Testis (tissue), 3 donors: ENCODE results near the gene PPFIBP2. TPM values are rescaled to one million over a fixed set of nuclear protein-coding genes. Genes with fewer than 3 reads are reported as not detected.

Experiments
- DNase-seq: peaks from one replicate; pipeline ENCODE4 v3.0.0-alpha.2; 2019
- H3K27ac ChIP-seq, 2 donors: fragments of 200-600 bp; sonication (generic); one replicate each; pipeline ENCODE4 v1.5.1; 2019
- H3K27me3 ChIP-seq: fragments of 200-600 bp; sonication (generic); one replicate; pipeline ENCODE4 v1.5.1; 2019
- H3K36me3 ChIP-seq: fragments of 200-600 bp; sonication (generic); one replicate; pipeline ENCODE4 v1.5.1; 2017; ENCODE audit warnings: low read depth; ENCODE audit errors: missing control alignments
- H3K4me1 ChIP-seq: fragments of 200-600 bp; sonication (generic); one replicate; pipeline ENCODE4 v1.5.1; 2019
- H3K4me3 ChIP-seq, 2 donors: fragments of 200-600 bp; sonication (generic); one replicate each; pipeline ENCODE4 v1.5.1; 2017 to 2019
- H3K9me3 ChIP-seq: fragments of 200-600 bp; sonication (generic); one replicate; pipeline ENCODE4 v1.5.1; 2017
- CTCF ChIP-seq, 3 experiments: fragments of 450-650 bp in 2 of 3; fragments of 200-600 bp in 1 of 3; sonication (generic) in 1 of 3; IDR thresholded peaks; one replicate each; pipeline ENCODE4 v1.5.1; 2016 to 2019; ENCODE audit warnings: antibody characterized with exemption in 3 of 3, mild to moderate bottlenecking in 2 of 3, moderate library complexity in 1 of 3
- POLR2A ChIP-seq: fragments of 450-650 bp; IDR thresholded peaks from one replicate; pipeline ENCODE4 v1.6.1; 2017; ENCODE audit warnings: antibody characterized with exemption, mild to moderate bottlenecking, moderate library complexity
- WGBS, 2 donors: methylation state at CpG; one replicate each; pipeline ENCODE4 v1.1.5; 2018; 5-methylcytosine and 5-hydroxymethylcytosine counted together
- intact Hi-C: fragments of 100-400 bp; cut with DNase I; formaldehyde crosslinking; loops from one replicate; pipeline ENCODE4 v1.15.1; 2023; ENCODE audit warnings: low total_unique reads
- polyA plus RNA-seq: library from polyadenylated mRNA; stranded (reverse); fragments of 350-450 nt; fragmentation: Illumina TruSeq; extraction: RNeasy Lipid Tissue Mini Kit (QIAGEN cat#74804); gene quantifications from one replicate; pipeline ENCODE4 v1.2.3, GENCODE V29; 2014; ENCODE audit warnings: low read depth, low replicate concordance; ENCODE audit not compliant: insufficient read depth
- total RNA-seq, 2 donors: library from RNA; depleted of rRNA; stranded (reverse); fragments of >200 nt; gene quantifications; one replicate each; pipeline ENCODE4 v1.2.3, GENCODE V29; 2016

PPFIBP2 gene
- total and polyA plus RNA-seq, 3 donors from 2014 or later = 70.5 to 105 (median 104) TPM

GRCh38 chr11:7590529-7590928, 76.7 kb downstream of the PPFIBP2 start:
- no peaks in the 10 kb centered on the region for H3K9me3 ChIP-seq
- H3K27ac ChIP-seq = no peak overlapping the region
- H3K4me1 ChIP-seq = peaks cover 28% of the 10 kb centered on the region
- H3K27me3 ChIP-seq = no peaks in the 10 kb centered on the region
- TF ChIP-seq CTCF (IDR thresholded peaks at IDR 0.05) (no peak), POLR2A (no peak)
- intact Hi-C loops = no loop called here
- WGBS, 2 donors = 92 to 96% methylated on average over 2 of the region's 2 CpGs
- no peak overlapping the region for H3K4me3 ChIP-seq
- H3K36me3 ChIP-seq = no peaks in the 10 kb centered on the region
- no peak for DNase-seq

GRCh38 chr11:7591107-7591894, 77.5 kb downstream of the PPFIBP2 start:
- intact Hi-C loops = no loop called here
- Histone ChIP-seq H3K4me3 (no peak overlapping the region), H3K27me3 (no peaks in the 10 kb centered on the region), H3K27ac (no peak overlapping the region), H3K36me3 (no peaks in the 10 kb centered on the region), H3K9me3 (no peaks in the 10 kb centered on the region), H3K4me1 (peaks cover 24% of the 10 kb centered on the region)
- DNase-seq = no peak
- TF ChIP-seq POLR2A = no peak
- no peak for TF ChIP-seq CTCF (IDR thresholded peaks at IDR 0.05)
- 88 to 93% methylated on average over 6 of the region's 6 CpGs for WGBS, 2 donors

- H3K27ac ChIP-seq = no peak overlapping the region
- intact Hi-C loops = no loop called here
Measured at GRCh38 chr11:7591987-7592386, 78.2 kb downstream of the PPFIBP2 start.

GRCh38 chr11:7592711-7593110, 78.9 kb downstream of the PPFIBP2 start:
- WGBS, 2 donors = 80 to 88% methylated on average over 1 to 3 of the region's 3 CpGs
- H3K4me1 ChIP-seq = peaks cover 12% of the 10 kb centered on the region
- H3K27me3 ChIP-seq = no peaks in the 10 kb centered on the region
- H3K4me3 ChIP-seq = no peak overlapping the region
- DNase-seq = no peak
- H3K27ac ChIP-seq = no peak overlapping the region
- intact Hi-C loops = no loop called here
- H3K36me3 ChIP-seq = no peaks in the 10 kb centered on the region
- TF ChIP-seq POLR2A (no peak), CTCF (IDR thresholded peaks at IDR 0.05) (no peak)
- no peaks in the 10 kb centered on the region for H3K9me3 ChIP-seq

More at GRCh38 chr11:7591987-7592386, 78.2 kb downstream of the PPFIBP2 start:
- no peaks in the 10 kb centered on the region for H3K9me3 ChIP-seq
- no peak overlapping the region for H3K4me3 ChIP-seq
- DNase-seq = no peak
- WGBS, 2 donors = 76 to 91% methylated on average over 1 of the region's 1 CpG
- no peaks in the 10 kb centered on the region for H3K27me3 ChIP-seq
- no peaks in the 10 kb centered on the region for H3K36me3 ChIP-seq
- TF ChIP-seq CTCF (IDR thresholded peaks at IDR 0.05) = no peak
- no peak for TF ChIP-seq POLR2A
- peaks cover 17% of the 10 kb centered on the region for H3K4me1 ChIP-seq

- DNase-seq = no peak
- TF ChIP-seq POLR2A (no peak), CTCF (IDR thresholded peaks at IDR 0.05) (no peak)
- H3K9me3 ChIP-seq = no peaks in the 10 kb centered on the region
- H3K4me3 ChIP-seq = no peak overlapping the region
- WGBS, 2 donors = 94 to 99% methylated on average over 3 of the region's 3 CpGs
- no peaks in the 10 kb centered on the region for H3K36me3 ChIP-seq
- intact Hi-C loops = no loop called here
- no peaks in the 10 kb centered on the region for H3K27me3 ChIP-seq
- H3K4me1 ChIP-seq = peaks cover 4% of the 10 kb centered on the region
- no peak overlapping the region for H3K27ac ChIP-seq
Measured at GRCh38 chr11:7593481-7593880, 79.7 kb downstream of the PPFIBP2 start.
